ENCODE data around the gene RBM6.

DNA sequence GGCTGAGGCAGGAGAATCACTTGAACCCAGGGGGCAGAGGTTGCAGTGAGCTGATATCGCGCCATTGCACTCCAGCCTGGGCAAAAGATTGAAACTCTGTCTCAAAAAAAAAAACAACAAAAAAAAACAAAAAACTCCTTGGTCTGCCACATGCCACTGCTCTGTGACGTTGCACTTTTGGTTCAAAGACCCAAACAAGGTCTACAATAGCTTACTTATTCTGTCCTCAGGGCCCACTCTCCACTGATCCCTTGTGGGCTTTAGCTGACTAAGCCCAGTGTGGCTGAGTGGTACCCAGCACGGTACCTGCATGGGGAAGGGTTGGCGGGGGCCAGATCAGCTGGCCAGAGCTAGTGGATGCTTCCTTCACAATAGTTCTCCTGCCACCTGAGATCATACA lies 12.2 kb upstream of the RBM6 start:
- TF ChIP-seq, protein P1, sequence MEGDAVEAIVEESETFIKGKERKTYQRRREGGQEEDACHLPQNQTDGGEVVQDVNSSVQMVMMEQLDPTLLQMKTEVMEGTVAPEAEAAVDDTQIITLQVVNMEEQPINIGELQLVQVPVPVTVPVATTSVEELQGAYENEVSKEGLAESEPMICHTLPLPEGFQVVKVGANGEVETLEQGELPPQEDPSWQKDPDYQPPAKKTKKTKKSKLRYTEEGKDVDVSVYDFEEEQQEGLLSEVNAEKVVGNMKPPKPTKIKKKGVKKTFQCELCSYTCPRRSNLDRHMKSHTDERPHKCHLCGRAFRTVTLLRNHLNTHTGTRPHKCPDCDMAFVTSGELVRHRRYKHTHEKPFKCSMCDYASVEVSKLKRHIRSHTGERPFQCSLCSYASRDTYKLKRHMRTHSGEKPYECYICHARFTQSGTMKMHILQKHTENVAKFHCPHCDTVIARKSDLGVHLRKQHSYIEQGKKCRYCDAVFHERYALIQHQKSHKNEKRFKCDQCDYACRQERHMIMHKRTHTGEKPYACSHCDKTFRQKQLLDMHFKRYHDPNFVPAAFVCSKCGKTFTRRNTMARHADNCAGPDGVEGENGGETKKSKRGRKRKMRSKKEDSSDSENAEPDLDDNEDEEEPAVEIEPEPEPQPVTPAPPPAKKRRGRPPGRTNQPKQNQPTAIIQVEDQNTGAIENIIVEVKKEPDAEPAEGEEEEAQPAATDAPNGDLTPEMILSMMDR (IDR thresholded peaks at IDR 0.05), result no peak
- no peak for TF ChIP-seq POLR2A (IDR thresholded peaks at IDR 0.05)

Measured in thyroid gland (tissue), 4 donors.